Caco-2 (cell line): ENCODE data around the gene CADPS. TPM values are rescaled to one million over a fixed set of nuclear protein-coding genes. Genes with fewer than 3 reads are reported as not detected.

ENCODE experiments used
- BruUV-seq: library from RNA; stranded (reverse); fragments of 400-500 nt; replicated peaks from 2 replicates; lab custom pipeline; 2021; lab: Mats Ljungman, UMichigan
- CTCF ChIA-PET: fragments of 300-600 bp; sonication (Branson Sonifier 250); formaldehyde crosslinking; loops from one replicate; lab custom pipeline; 2022; ENCODE audit warnings: antibody characterized with exemption; lab: Charles Lee
- POLR2A ChIA-PET: fragments of 300-600 bp; sonication (Branson Sonifier 250); formaldehyde crosslinking; loops from one replicate; lab custom pipeline; 2022; ENCODE audit warnings: antibody characterized with exemption; lab: Charles Lee
- DNase-seq, 2 experiments: peaks; one replicate each; pipeline versions ENCODE4 v3.0.0 to v3.0.0-alpha.2; 2020 to 2022
- H3K27me3 ChIP-seq: replicated peaks from 2 replicates; pipeline ENCODE4 v1.6.0; 2011; ENCODE audit warnings: low read length; ENCODE audit not compliant: control insufficient read depth, insufficient read depth
- H3K36me3 ChIP-seq: 2 replicates; pipeline ENCODE4 v1.5.1; 2011; ENCODE audit warnings: low read length; ENCODE audit not compliant: control insufficient read depth, insufficient read depth
- H3K4me1 ChIP-seq: fragments of 250-450 bp; sonication (Bioruptor Pico); 2 replicates; pipeline ENCODE4 v1.5.1; 2020; ENCODE audit warnings: mild to moderate bottlenecking
- H3K4me3 ChIP-seq: 2 replicates; pipeline ENCODE4 v1.5.1; 2011; ENCODE audit warnings: low read depth, mild to moderate bottlenecking, control low read depth, low read length
- H3K9me3 ChIP-seq: fragments of 250-450 bp; sonication (Bioruptor Pico); 2 replicates; pipeline ENCODE4 v1.5.1; 2020; ENCODE audit warnings: mild to moderate bottlenecking, moderate library complexity
- H3K27ac Mint-ChIP-seq: one replicate; pipeline ENCODE4 v1.8.0; 2022; ENCODE audit warnings: mixed read lengths; ENCODE audit not compliant: unreplicated experiment
- H3K27me3 Mint-ChIP-seq: one replicate; pipeline ENCODE4 v1.8.0; 2022; ENCODE audit warnings: mixed read lengths; ENCODE audit not compliant: insufficient read depth, unreplicated experiment
- H3K36me3 Mint-ChIP-seq: one replicate; pipeline ENCODE4 v1.8.0; 2022; ENCODE audit warnings: mild to moderate bottlenecking, mixed read lengths; ENCODE audit not compliant: insufficient read depth, unreplicated experiment
- H3K4me1 Mint-ChIP-seq: one replicate; pipeline ENCODE4 v1.8.0; 2022; ENCODE audit warnings: low read depth, mixed read lengths; ENCODE audit not compliant: unreplicated experiment
- H3K4me3 Mint-ChIP-seq: one replicate; pipeline ENCODE4 v1.8.0; 2022; ENCODE audit warnings: mild to moderate bottlenecking, moderate library complexity, mixed read lengths; ENCODE audit not compliant: unreplicated experiment
- H3K9me3 Mint-ChIP-seq: one replicate; pipeline ENCODE4 v1.8.0; 2022; ENCODE audit warnings: mixed read lengths; ENCODE audit not compliant: unreplicated experiment
- intact Hi-C: fragments of 100-400 bp; cut with micrococcal nuclease; formaldehyde crosslinking; loops from one replicate; pipeline ENCODE4 v1.10.0; 2022; ENCODE audit not compliant: unreplicated experiment
- total RNA-seq: library from RNA; stranded (reverse); gene quantifications from 2 replicates; pipeline ENCODE4 v1.2.3, GENCODE V29; 2022
- TF ChIP-seq, protein P1 (sequence below), 2 experiments: fragments of 200-600 bp in 1 of 2; IDR thresholded peaks; 1 replicate in 1 of 2; 2 replicates in 1 of 2; pipeline versions ENCODE4 v1.5.1 to v1.8.0; 2011 to 2022; ENCODE audit warnings: antibody characterized with exemption in 1 of 2, control low read depth in 1 of 2, inconsistent platforms in 1 of 2, low read depth in 1 of 2, low read length in 1 of 2, mild to moderate bottlenecking in 1 of 2, moderate library complexity in 1 of 2; ENCODE audit not compliant: insufficient read depth in 1 of 2, severe bottlenecking in 1 of 2, unreplicated experiment in 1 of 2

The CADPS gene
- total RNA-seq, 1 experiment from 2014 or later = not detected

DNA sequence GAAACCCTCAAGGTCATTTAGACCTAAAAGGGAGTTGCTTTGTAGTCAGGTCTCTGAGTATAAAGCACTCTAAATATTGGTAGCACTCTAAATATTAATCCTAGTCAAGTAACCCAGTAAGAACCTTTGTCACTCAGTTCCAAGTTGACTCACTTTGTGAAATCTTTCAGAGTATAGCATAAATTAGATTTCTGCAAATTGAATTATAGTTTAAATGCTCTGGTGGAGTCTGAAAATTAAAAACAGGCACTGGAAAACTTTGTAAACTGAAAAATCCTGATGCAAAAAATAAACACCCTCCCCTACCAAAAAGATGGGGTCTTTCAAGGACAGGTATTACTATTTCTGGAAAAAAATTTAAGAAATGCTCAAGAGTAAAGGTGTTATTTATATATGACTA is 305.6 kb downstream of the CADPS start:
- Mint-ChIP-seq H3K4me1 (no peaks in the 10 kb centered on the region), H3K27ac (no peak overlapping the region), H3K36me3 (no peaks in the 10 kb centered on the region), H3K27me3 (no peaks in the 10 kb centered on the region), H3K4me3 (no peak overlapping the region), H3K9me3 (no peaks in the 10 kb centered on the region)
- Histone ChIP-seq H3K36me3 (no peaks in the 10 kb centered on the region), H3K4me3 (no peak overlapping the region), H3K9me3 (no peaks in the 10 kb centered on the region), H3K4me1 (no peaks in the 10 kb centered on the region), H3K27me3 (no peaks in the 10 kb centered on the region)
- no TSS peak for BruUV-seq
- POLR2A ChIA-PET = no interaction called here
- intact Hi-C loops = no loop called here
- TF ChIP-seq, protein P1, sequence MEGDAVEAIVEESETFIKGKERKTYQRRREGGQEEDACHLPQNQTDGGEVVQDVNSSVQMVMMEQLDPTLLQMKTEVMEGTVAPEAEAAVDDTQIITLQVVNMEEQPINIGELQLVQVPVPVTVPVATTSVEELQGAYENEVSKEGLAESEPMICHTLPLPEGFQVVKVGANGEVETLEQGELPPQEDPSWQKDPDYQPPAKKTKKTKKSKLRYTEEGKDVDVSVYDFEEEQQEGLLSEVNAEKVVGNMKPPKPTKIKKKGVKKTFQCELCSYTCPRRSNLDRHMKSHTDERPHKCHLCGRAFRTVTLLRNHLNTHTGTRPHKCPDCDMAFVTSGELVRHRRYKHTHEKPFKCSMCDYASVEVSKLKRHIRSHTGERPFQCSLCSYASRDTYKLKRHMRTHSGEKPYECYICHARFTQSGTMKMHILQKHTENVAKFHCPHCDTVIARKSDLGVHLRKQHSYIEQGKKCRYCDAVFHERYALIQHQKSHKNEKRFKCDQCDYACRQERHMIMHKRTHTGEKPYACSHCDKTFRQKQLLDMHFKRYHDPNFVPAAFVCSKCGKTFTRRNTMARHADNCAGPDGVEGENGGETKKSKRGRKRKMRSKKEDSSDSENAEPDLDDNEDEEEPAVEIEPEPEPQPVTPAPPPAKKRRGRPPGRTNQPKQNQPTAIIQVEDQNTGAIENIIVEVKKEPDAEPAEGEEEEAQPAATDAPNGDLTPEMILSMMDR (IDR thresholded peaks at IDR 0.05; ENCODE audit: insufficient read depth in 1 of 2, low read depth in 1 of 2, low read length in 1 of 2, severe bottlenecking in 1 of 2, unreplicated experiment in 1 of 2) = no peak
- DNase-seq = no peak
- CTCF ChIA-PET = no interaction called here

DNA sequence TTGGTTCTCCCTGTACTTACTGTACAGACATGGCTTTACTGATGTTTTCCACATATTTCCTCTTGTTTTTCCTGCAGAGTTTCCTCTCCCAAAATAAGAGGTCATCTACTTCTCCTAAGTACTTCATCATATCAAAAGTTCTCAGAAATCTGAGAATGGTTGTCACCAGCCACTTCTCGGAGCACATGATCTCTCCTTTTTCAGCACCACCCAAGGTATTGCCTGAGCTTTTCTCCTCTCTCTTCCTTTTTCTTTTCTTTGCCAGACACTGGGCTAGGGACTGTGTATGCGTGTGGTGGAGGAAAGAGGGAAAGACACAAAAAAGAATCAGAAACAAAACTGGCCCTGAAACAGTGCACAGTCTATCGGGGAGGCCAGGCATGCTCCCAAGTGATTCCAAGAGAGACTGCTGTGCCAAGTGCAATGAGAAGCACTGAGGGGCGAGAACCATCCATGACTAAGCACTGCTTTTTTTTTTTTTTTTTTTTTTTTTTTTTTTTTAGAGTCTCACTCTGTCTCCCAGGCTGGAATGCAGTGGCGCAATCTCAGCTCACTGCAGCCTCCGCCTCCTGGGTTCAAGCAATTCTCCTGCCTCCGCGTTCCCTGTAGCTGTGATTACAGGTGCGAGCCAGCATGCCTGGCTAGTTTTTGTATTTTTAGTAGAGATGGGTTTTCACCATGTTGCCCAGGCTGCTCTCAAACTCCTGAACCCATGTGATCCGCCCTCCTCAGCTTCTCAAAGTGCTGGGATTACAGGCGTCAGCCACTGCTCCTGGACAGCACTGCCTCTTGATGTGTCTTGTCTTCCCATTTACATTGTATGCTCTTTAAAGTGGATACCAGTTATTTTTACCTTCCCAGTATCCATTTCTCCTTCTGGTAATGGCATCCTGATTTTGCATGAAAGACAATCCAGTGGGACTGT is 307.9 kb downstream of the CADPS start:
- H3K4me3 ChIP-seq = no peak overlapping the region
- Mint-ChIP-seq H3K4me1 (no peaks in the 10 kb centered on the region), H3K4me3 (no peak overlapping the region), H3K36me3 (no peaks in the 10 kb centered on the region), H3K9me3 (no peaks in the 10 kb centered on the region), H3K27ac (no peak overlapping the region), H3K27me3 (no peaks in the 10 kb centered on the region)
- intact Hi-C loops = no loop called here
- BruUV-seq = no TSS peak
- H3K27me3 ChIP-seq = no peaks in the 10 kb centered on the region
- H3K9me3 ChIP-seq = no peaks in the 10 kb centered on the region
- CTCF ChIA-PET = no interaction called here
- no peaks in the 10 kb centered on the region for H3K4me1 ChIP-seq
- POLR2A ChIA-PET = no interaction called here
- TF ChIP-seq, protein P1 (IDR thresholded peaks at IDR 0.05; ENCODE audit: insufficient read depth in 1 of 2, low read depth in 1 of 2, low read length in 1 of 2, severe bottlenecking in 1 of 2, unreplicated experiment in 1 of 2) = no peak
- H3K36me3 ChIP-seq = no peaks in the 10 kb centered on the region
- DNase-seq = no peak

DNA sequence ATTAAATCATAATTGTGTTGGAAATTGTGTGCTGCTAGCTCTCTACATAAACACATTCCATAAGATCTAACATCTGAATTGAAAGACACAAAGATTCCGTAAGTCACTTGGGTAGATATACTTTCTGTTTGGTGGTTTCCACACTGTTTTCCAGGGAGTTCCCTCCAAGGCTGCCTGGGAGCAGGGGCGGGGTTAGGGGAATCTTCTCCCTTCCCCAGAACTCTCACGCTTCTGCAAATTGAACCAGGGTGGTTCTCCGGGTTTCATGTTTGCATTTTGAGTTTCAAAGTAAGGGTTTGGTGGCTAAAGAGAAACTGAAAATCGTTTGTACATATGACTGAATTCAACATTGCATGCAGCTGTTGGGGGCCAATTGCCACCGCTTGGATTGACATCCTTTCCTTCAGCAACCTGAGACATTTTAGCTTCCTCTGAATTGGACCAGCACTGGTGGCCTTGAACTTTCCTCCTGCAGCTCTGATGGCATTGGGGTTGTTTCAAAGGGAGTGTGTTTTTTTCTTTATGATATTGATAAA is 309.1 kb downstream of the CADPS start:
- Histone ChIP-seq H3K27me3 (no peaks in the 10 kb centered on the region), H3K4me3 (no peak overlapping the region), H3K36me3 (no peaks in the 10 kb centered on the region), H3K4me1 (no peaks in the 10 kb centered on the region), H3K9me3 (no peaks in the 10 kb centered on the region)
- no peak overlapping the region for H3K4me3 Mint-ChIP-seq
- no peak overlapping the region for H3K27ac Mint-ChIP-seq
- DNase-seq = no peak
- intact Hi-C loops = no loop called here
- ChIA-PET CTCF (no interaction called here), POLR2A (no interaction called here)
- BruUV-seq = no TSS peak
- TF ChIP-seq, protein P1 (IDR thresholded peaks at IDR 0.05; ENCODE audit: insufficient read depth in 1 of 2, low read depth in 1 of 2, low read length in 1 of 2, severe bottlenecking in 1 of 2, unreplicated experiment in 1 of 2) = no peak
- no peaks in the 10 kb centered on the region for H3K4me1 Mint-ChIP-seq
- no peaks in the 10 kb centered on the region for H3K27me3 Mint-ChIP-seq
- H3K9me3 Mint-ChIP-seq = no peaks in the 10 kb centered on the region
- H3K36me3 Mint-ChIP-seq = no peaks in the 10 kb centered on the region
